Stimulated activated naive CD8-positive, alpha-beta T cell treated with anti-CD3 and anti-CD28 coated beads, Interleukin-15, amount 100 ng/mL, for 72 hours (primary cell): Measurements from ENCODE around the gene FMN2.
A peak's percentile ranks its signal among the peaks of the same experiment; 100 is the strongest.

Source experiments
- ATAC-seq: fragments of 150-1000 bp; cut with Tn5 transposase; 2 replicates; pipeline ENCODE4 v1.10.0; 2021; ENCODE audit warnings: mild to moderate bottlenecking, moderate library complexity
- DNase-seq, 2 donors: peaks; one replicate each; pipeline ENCODE4 v3.0.0; 2021 to 2022
- H3K27ac Mint-ChIP-seq, 2 donors: one replicate each; pipeline ENCODE4 v1.8.0; 2022; ENCODE audit warnings: mild to moderate bottlenecking in 2 of 2, mixed read lengths in 2 of 2, moderate library complexity in 2 of 2
- H3K27me3 Mint-ChIP-seq: one replicate; pipeline ENCODE4 v1.8.0; 2022; ENCODE audit warnings: mixed read lengths
- H3K4me1 Mint-ChIP-seq: one replicate; pipeline ENCODE4 v1.8.0; 2022; ENCODE audit warnings: mild to moderate bottlenecking, mixed read lengths
- H3K4me3 Mint-ChIP-seq, 2 donors: one replicate each; pipeline ENCODE4 v1.8.0; 2022; ENCODE audit warnings: mild to moderate bottlenecking in 2 of 2, mixed read lengths in 2 of 2, moderate library complexity in 1 of 2
- H3K9me3 Mint-ChIP-seq, 2 donors: one replicate each; pipeline ENCODE4 v1.8.0; 2022; ENCODE audit warnings: mixed read lengths in 2 of 2

Gene FMN2

GRCh38 chr1:240486611-240487010 lies 394.9 kb downstream of the FMN2 start:
- DNase-seq (no peak), ATAC-seq (no peak)
- Mint-ChIP-seq H3K9me3 (peaks cover 0 to 7% of the 10 kb centered on the region in 2 donors), H3K4me3 (no peak overlapping the region), H3K4me1 (no peaks in the 10 kb centered on the region), H3K27ac (no peak overlapping the region), H3K27me3 (peaks cover 19% of the 10 kb centered on the region)

GRCh38 chr1:240487493-240487892 lies 395.8 kb downstream of the FMN2 start:
- Mint-ChIP-seq H3K9me3 (peaks cover 0 to 7% of the 10 kb centered on the region in 2 donors), H3K4me1 (no peaks in the 10 kb centered on the region), H3K27me3 (peaks cover 28% of the 10 kb centered on the region), H3K27ac (no peak overlapping the region), H3K4me3 (no peak overlapping the region)
- ATAC-seq (no peak), DNase-seq (no peak)

- H3K27me3 Mint-ChIP-seq: peaks cover 35% of the 10 kb centered on the region
Observed at GRCh38 chr1:240491156-240491555, 399.5 kb downstream of the FMN2 start.

GRCh38 chr1:240491796-240492195 lies 400.1 kb downstream of the FMN2 start:
- Mint-ChIP-seq H3K4me3 (peak overlapping the region in 1 of 2 donors; percentile 49), H3K9me3 (peaks cover 0 to 6% of the 10 kb centered on the region in 2 donors), H3K27ac (no peak overlapping the region), H3K4me1 (no peaks in the 10 kb centered on the region), H3K27me3 (peaks cover 34% of the 10 kb centered on the region)
- ATAC-seq (no peak), DNase-seq (no peak)

More at GRCh38 chr1:240491156-240491555, 399.5 kb downstream of the FMN2 start:
- Mint-ChIP-seq H3K9me3 (peaks cover 0 to 7% of the 10 kb centered on the region in 2 donors), H3K27ac (no peak overlapping the region), H3K4me3 (no peak overlapping the region), H3K4me1 (no peaks in the 10 kb centered on the region)
- no peak for ATAC-seq
- DNase-seq: no peak

- no peaks in the 10 kb centered on the region for H3K4me1 Mint-ChIP-seq
- H3K27me3 Mint-ChIP-seq: peaks cover 28% of the 10 kb centered on the region
- H3K4me3 Mint-ChIP-seq: peak overlapping the region; percentile 64 to 67
- ATAC-seq (peak; percentile 75), DNase-seq (peak; percentile 9 to 49)
- H3K27ac Mint-ChIP-seq: no peak overlapping the region
- H3K9me3 Mint-ChIP-seq: no peaks in the 10 kb centered on the region
Observed at GRCh38 chr1:240492832-240493440, 401.3 kb downstream of the FMN2 start.

- no peaks in the 10 kb centered on the region for H3K4me1 Mint-ChIP-seq
- H3K9me3 Mint-ChIP-seq: no peaks in the 10 kb centered on the region
- no peak for DNase-seq
Observed at GRCh38 chr1:240495601-240496000, 403.9 kb downstream of the FMN2 start.

GRCh38 chr1:240496356-240496755 lies 404.7 kb downstream of the FMN2 start:
- ATAC-seq (no peak), DNase-seq (no peak)
- H3K27me3 Mint-ChIP-seq: peaks cover 18% of the 10 kb centered on the region
- H3K4me1 Mint-ChIP-seq: no peaks in the 10 kb centered on the region
- H3K9me3 Mint-ChIP-seq: no peaks in the 10 kb centered on the region
- H3K4me3 Mint-ChIP-seq: no peak overlapping the region
- H3K27ac Mint-ChIP-seq: no peak overlapping the region

More at GRCh38 chr1:240495601-240496000, 403.9 kb downstream of the FMN2 start:
- Mint-ChIP-seq H3K27me3 (peaks cover 26% of the 10 kb centered on the region), H3K27ac (no peak overlapping the region), H3K4me3 (no peak overlapping the region)
- no peak for ATAC-seq

GRCh38 chr1:240496941-240497340 lies 405.3 kb downstream of the FMN2 start:
- ATAC-seq (no peak), DNase-seq (no peak)
- Mint-ChIP-seq H3K4me1 (no peaks in the 10 kb centered on the region), H3K27me3 (peaks cover 13% of the 10 kb centered on the region), H3K9me3 (no peaks in the 10 kb centered on the region), H3K4me3 (no peak overlapping the region), H3K27ac (no peak overlapping the region)

- no peak for ATAC-seq
- no peaks in the 10 kb centered on the region for H3K9me3 Mint-ChIP-seq
- no peaks in the 10 kb centered on the region for H3K4me1 Mint-ChIP-seq
- no peak overlapping the region for H3K27ac Mint-ChIP-seq
- peaks cover 4% of the 10 kb centered on the region for H3K27me3 Mint-ChIP-seq
- H3K4me3 Mint-ChIP-seq: no peak overlapping the region
- no peak for DNase-seq
Observed at GRCh38 chr1:240497908-240498307, 406.2 kb downstream of the FMN2 start.

- Mint-ChIP-seq H3K4me1 (no peaks in the 10 kb centered on the region), H3K9me3 (no peaks in the 10 kb centered on the region), H3K27me3 (peaks cover under 1% of the 10 kb centered on the region), H3K4me3 (no peak overlapping the region), H3K27ac (no peak overlapping the region)
- ATAC-seq: no peak
- DNase-seq: no peak
Observed at GRCh38 chr1:240498335-240498734, 406.7 kb downstream of the FMN2 start.

- DNase-seq (no peak), ATAC-seq (no peak)
- H3K4me3 Mint-ChIP-seq: no peak overlapping the region
- no peak overlapping the region for H3K27ac Mint-ChIP-seq
- no peaks in the 10 kb centered on the region for H3K4me1 Mint-ChIP-seq
- no peaks in the 10 kb centered on the region for H3K9me3 Mint-ChIP-seq
- H3K27me3 Mint-ChIP-seq: no peaks in the 10 kb centered on the region
Observed at GRCh38 chr1:240499012-240499411, 407.3 kb downstream of the FMN2 start.

GRCh38 chr1:240500647-240501046 lies 409.0 kb downstream of the FMN2 start:
- H3K27me3 Mint-ChIP-seq: no peaks in the 10 kb centered on the region
- no peak overlapping the region for H3K27ac Mint-ChIP-seq
- H3K4me1 Mint-ChIP-seq: no peaks in the 10 kb centered on the region
- no peaks in the 10 kb centered on the region for H3K9me3 Mint-ChIP-seq
- ATAC-seq (no peak), DNase-seq (no peak)
- no peak overlapping the region for H3K4me3 Mint-ChIP-seq

GRCh38 chr1:240501115-240501514 lies 409.4 kb downstream of the FMN2 start:
- Mint-ChIP-seq H3K9me3 (no peaks in the 10 kb centered on the region), H3K4me1 (no peaks in the 10 kb centered on the region), H3K27ac (no peak overlapping the region), H3K27me3 (no peaks in the 10 kb centered on the region), H3K4me3 (no peak overlapping the region)
- ATAC-seq (no peak), DNase-seq (no peak)

GRCh38 chr1:240503036-240503435 lies 411.4 kb downstream of the FMN2 start:
- peaks cover 15% of the 10 kb centered on the region for H3K27me3 Mint-ChIP-seq
- H3K4me3 Mint-ChIP-seq: no peak overlapping the region
- no peak for ATAC-seq

GRCh38 chr1:240503558-240503957 lies 411.9 kb downstream of the FMN2 start:
- ATAC-seq (no peak), DNase-seq (no peak)
- Mint-ChIP-seq H3K4me1 (no peaks in the 10 kb centered on the region), H3K4me3 (no peak overlapping the region), H3K27me3 (peaks cover 15% of the 10 kb centered on the region), H3K27ac (no peak overlapping the region), H3K9me3 (no peaks in the 10 kb centered on the region)

More at GRCh38 chr1:240503036-240503435, 411.4 kb downstream of the FMN2 start:
- Mint-ChIP-seq H3K4me1 (no peaks in the 10 kb centered on the region), H3K27ac (no peak overlapping the region), H3K9me3 (no peaks in the 10 kb centered on the region)
- no peak for DNase-seq

- H3K9me3 Mint-ChIP-seq: no peaks in the 10 kb centered on the region
- no peak overlapping the region for H3K27ac Mint-ChIP-seq
- peaks cover 15% of the 10 kb centered on the region for H3K27me3 Mint-ChIP-seq
- ATAC-seq (no peak), DNase-seq (no peak)
- no peaks in the 10 kb centered on the region for H3K4me1 Mint-ChIP-seq
- no peak overlapping the region for H3K4me3 Mint-ChIP-seq
Observed at GRCh38 chr1:240506176-240506575, 414.5 kb downstream of the FMN2 start.

GRCh38 chr1:240508201-240508600 lies 416.5 kb downstream of the FMN2 start:
- H3K4me3 Mint-ChIP-seq: no peak overlapping the region
- peaks cover 15% of the 10 kb centered on the region for H3K27me3 Mint-ChIP-seq
- no peak overlapping the region for H3K27ac Mint-ChIP-seq
- ATAC-seq (no peak), DNase-seq (no peak)
- H3K9me3 Mint-ChIP-seq: no peaks in the 10 kb centered on the region
- H3K4me1 Mint-ChIP-seq: no peaks in the 10 kb centered on the region
